ENCODE results near the gene MIP. TPM values are rescaled to one million over a fixed set of nuclear protein-coding genes. Genes with fewer than 3 reads are reported as not detected.
"Not testable (repeated sequence)": the region's sequence is repeated elsewhere in the genome, so short reads cannot be mapped to it uniquely, and the experiment has no call there.

The MIP gene
- total RNA-seq, 2 donors from 2014 or later = not detected

- DNase-seq (peak; percentile 54), ATAC-seq (peak; percentile 69)
- intact Hi-C loops (cut with DNase I, micrococcal nuclease) = loop anchor here in 1 of 2 donors (10.0 kb wide), 1 partner anchor 154 kb away; the partner anchor contains the start of gene CNPY2
These were observed 14.8 kb upstream of the MIP start for GRCh38 chr12:56469007-56469930.

GRCh38 chr12:56468216-56469006 is 14.0 kb upstream of the MIP start, which contains the start of gene SPRYD4:
Gene SPRYD4, plus strand, starts transcription at chr12:56468578. Its CDS starts 14 bp downstream, at chr12:56468592.
- intact Hi-C loops (cut with DNase I, micrococcal nuclease) = loop anchor here in 1 of 2 donors (10.0 kb wide), 1 partner anchor 154 kb away; the partner anchor contains the start of gene CNPY2
- peak; percentile 96 for ATAC-seq
- DNase-seq = peak; percentile 92 to 95

- intact Hi-C loops (cut with DNase I, micrococcal nuclease) = loop anchor here in 1 of 2 donors (10.0 kb wide), 1 partner anchor 148 kb away; the partner anchor contains the start of gene CNPY2
- ATAC-seq (no peak), DNase-seq (no peak)
These were observed 8.1 kb upstream of the MIP start for GRCh38 chr12:56462565-56462964.

GRCh38 chr12:56461235-56462159 is 7.0 kb upstream of the MIP start:
- intact Hi-C loops (cut with DNase I, micrococcal nuclease) = loop anchor here in 1 of 2 donors (10.0 kb wide), 1 partner anchor 147 kb away; the partner anchor contains the start of gene CNPY2
- DNase-seq (no peak), ATAC-seq (no peak)

GRCh38 chr12:56457817-56458216 is 3.4 kb upstream of the MIP start:
- intact Hi-C loops (cut with DNase I, micrococcal nuclease) = no loop called here
- ATAC-seq (no peak), DNase-seq (no peak)

- ATAC-seq (no peak), DNase-seq (no peak)
- intact Hi-C loops (cut with DNase I, micrococcal nuclease) = no loop called here
These were observed 3.3 kb downstream of the MIP start for GRCh38 chr12:56451147-56451546.

- intact Hi-C loops (cut with DNase I, micrococcal nuclease) = no loop called here
- ATAC-seq (no peak), DNase-seq (no peak)
These were observed 4.2 kb downstream of the MIP start for GRCh38 chr12:56450241-56450640.

- DNase-seq (no peak), ATAC-seq (peak; percentile 3)
- intact Hi-C loops (cut with DNase I, micrococcal nuclease) = no loop called here
These were observed 4.9 kb downstream of the MIP start for GRCh38 chr12:56449622-56449984.

GRCh38 chr12:56448860-56449621 is 5.4 kb downstream of the MIP start, which contains the start of gene TIMELESS:
Gene TIMELESS, minus strand, starts transcription at chr12:56449426. Its CDS starts 15,256 bp downstream, at chr12:56434170.
- intact Hi-C loops (cut with DNase I, micrococcal nuclease) = no loop called here
- ATAC-seq (peak; percentile 98), DNase-seq (peak; percentile 90)

- intact Hi-C loops (cut with DNase I, micrococcal nuclease); ATAC-seq; DNase-seq: not testable (repeated sequence)
These were observed 11.2 kb downstream of the MIP start for GRCh38 chr12:56443208-56443607.

- intact Hi-C loops (cut with DNase I, micrococcal nuclease) = no loop called here
- ATAC-seq (no peak), DNase-seq (no peak)
These were observed 16.9 kb downstream of the MIP start for GRCh38 chr12:56437430-56438176.

GRCh38 chr12:56434828-56435227 is 19.6 kb downstream of the MIP start:
- ATAC-seq (no peak), DNase-seq (no peak)
- intact Hi-C loops (cut with DNase I, micrococcal nuclease) = no loop called here

GRCh38 chr12:56431850-56432249 is 22.6 kb downstream of the MIP start:
- no peak for ATAC-seq
- no peak for DNase-seq
- intact Hi-C loops (cut with DNase I, micrococcal nuclease) = no loop called here

- DNase-seq (no peak), ATAC-seq (no peak)
- intact Hi-C loops (cut with DNase I, micrococcal nuclease) = no loop called here
These were observed 23.2 kb downstream of the MIP start for GRCh38 chr12:56431288-56431687.

- ATAC-seq (no peak), DNase-seq (no peak)
- intact Hi-C loops (cut with DNase I, micrococcal nuclease) = no loop called here
These were observed 28.5 kb downstream of the MIP start for GRCh38 chr12:56425940-56426438.

- intact Hi-C loops (cut with DNase I, micrococcal nuclease) = no loop called here
- DNase-seq = no peak
- ATAC-seq = no peak
These were observed 29.3 kb downstream of the MIP start for GRCh38 chr12:56425193-56425592.

- intact Hi-C loops (cut with DNase I, micrococcal nuclease) = no loop called here
These were observed 34.0 kb downstream of the MIP start for GRCh38 chr12:56420411-56420810.

More at GRCh38 chr12:56420411-56420810, 34.0 kb downstream of the MIP start:
- ATAC-seq (no peak), DNase-seq (no peak)
